K562 (cell line): Measurements from ENCODE around the gene ACSL6. TPM values are rescaled to one million over a fixed set of nuclear protein-coding genes. Genes with fewer than 3 reads are reported as not detected.

Source experiments
- KDM2B ChIP-seq: fragments of 250-450 bp; sonication (Bioruptor Pico); IDR thresholded peaks from 2 replicates; pipeline ENCODE4 v1.8.0; 2021; ENCODE audit warnings: mild to moderate bottlenecking, moderate library complexity
- MAFK ChIP-seq: IDR thresholded peaks from 2 replicates; pipeline ENCODE4 v1.6.1; 2011; ENCODE audit warnings: low read length, improper control_type of control experiment
- NR4A1 ChIP-seq, 2 experiments: fragments of 250-450 bp in 1 of 2; fragments of 450-650 bp in 1 of 2; sonication (Bioruptor Pico) in 1 of 2; IDR thresholded peaks; 2 replicates each; pipeline versions ENCODE4 v1.4.0 to v1.6.1; 2016 to 2020; ENCODE audit warnings: mild to moderate bottlenecking in 2 of 2, missing compliant biosample characterization in 1 of 2, missing genetic modification characterization in 1 of 2, moderate library complexity in 1 of 2
- polyA plus RNA-seq, 8 experiments: library from polyadenylated mRNA; depleted of rRNA in 4 of 8; stranded (reverse) in 5 of 8; unstranded in 3 of 8; fragments of >200 nt; fragmentation: Nextera tagmentation in 2 of 8; fragmentation: Illumina TruSeq in 1 of 8; extraction: Ambion mirVana in 2 of 8; extraction: Trizol in 1 of 8; gene quantifications; 2 replicates each; pipeline versions ENCODE4 v1.2.1 to v1.2.3, GENCODE V29; 2011 to 2014; ENCODE audit warnings: inconsistent platforms in 1 of 8, missing spikeins in 1 of 8
- total RNA-seq, 7 experiments: library from RNA; depleted of rRNA in 6 of 7; stranded (reverse); fragments of >200 nt in 6 of 7; fragmentation: Illumina TruSeq in 2 of 7; extraction: Trizol in 2 of 7; gene quantifications; 2 replicates each; pipeline versions ENCODE4 v1.2.1 to v1.2.3, GENCODE V29; 2011 to 2021; ENCODE audit warnings: low replicate concordance in 1 of 7
- TF ChIP-seq, protein P1 (sequence below): sonication (generic); formaldehyde crosslinking; IDR thresholded peaks from 2 replicates; pipeline ENCODE4 v1.8.0; 2023; ENCODE audit warnings: mild to moderate bottlenecking, missing genetic modification reagents
- TF ChIP-seq, protein P2 (sequence below): fragments of 450-650 bp; conservative IDR thresholded peaks from 2 replicates; pipeline ENCODE4 v1.6.1; 2016; ENCODE audit warnings: missing genetic modification characterization, low read depth, mild to moderate bottlenecking, missing compliant biosample characterization, moderate library complexity

The ACSL6 gene
- total and polyA plus RNA-seq, 9 of the 15 experiments (the other 6 are each of a cell fraction or from before 2014, with no cell fraction given) = 0.50 to 1.5 (median 0.69) TPM

DNA sequence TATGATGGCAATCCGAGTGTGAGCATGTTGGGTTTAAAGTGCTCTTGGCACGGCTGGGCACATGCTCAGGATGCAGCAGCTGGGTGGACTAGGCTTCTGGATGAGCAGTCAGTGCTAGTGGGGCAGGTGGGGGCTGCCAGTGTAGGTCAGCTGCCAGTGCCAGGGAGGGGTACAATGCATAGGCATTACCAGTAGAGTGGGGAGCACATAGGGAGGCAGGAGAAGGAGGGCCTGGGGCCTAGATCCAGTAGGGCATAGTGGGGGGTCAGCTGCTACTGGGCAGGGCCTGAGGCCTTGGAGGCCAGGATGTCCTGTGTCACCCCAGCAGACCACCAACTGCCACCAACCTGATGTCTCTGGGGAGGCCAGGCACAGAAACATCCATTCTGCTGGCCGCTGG lies 24.2 kb downstream of the ACSL6 start (continued):
- TF ChIP-seq, protein P1, sequence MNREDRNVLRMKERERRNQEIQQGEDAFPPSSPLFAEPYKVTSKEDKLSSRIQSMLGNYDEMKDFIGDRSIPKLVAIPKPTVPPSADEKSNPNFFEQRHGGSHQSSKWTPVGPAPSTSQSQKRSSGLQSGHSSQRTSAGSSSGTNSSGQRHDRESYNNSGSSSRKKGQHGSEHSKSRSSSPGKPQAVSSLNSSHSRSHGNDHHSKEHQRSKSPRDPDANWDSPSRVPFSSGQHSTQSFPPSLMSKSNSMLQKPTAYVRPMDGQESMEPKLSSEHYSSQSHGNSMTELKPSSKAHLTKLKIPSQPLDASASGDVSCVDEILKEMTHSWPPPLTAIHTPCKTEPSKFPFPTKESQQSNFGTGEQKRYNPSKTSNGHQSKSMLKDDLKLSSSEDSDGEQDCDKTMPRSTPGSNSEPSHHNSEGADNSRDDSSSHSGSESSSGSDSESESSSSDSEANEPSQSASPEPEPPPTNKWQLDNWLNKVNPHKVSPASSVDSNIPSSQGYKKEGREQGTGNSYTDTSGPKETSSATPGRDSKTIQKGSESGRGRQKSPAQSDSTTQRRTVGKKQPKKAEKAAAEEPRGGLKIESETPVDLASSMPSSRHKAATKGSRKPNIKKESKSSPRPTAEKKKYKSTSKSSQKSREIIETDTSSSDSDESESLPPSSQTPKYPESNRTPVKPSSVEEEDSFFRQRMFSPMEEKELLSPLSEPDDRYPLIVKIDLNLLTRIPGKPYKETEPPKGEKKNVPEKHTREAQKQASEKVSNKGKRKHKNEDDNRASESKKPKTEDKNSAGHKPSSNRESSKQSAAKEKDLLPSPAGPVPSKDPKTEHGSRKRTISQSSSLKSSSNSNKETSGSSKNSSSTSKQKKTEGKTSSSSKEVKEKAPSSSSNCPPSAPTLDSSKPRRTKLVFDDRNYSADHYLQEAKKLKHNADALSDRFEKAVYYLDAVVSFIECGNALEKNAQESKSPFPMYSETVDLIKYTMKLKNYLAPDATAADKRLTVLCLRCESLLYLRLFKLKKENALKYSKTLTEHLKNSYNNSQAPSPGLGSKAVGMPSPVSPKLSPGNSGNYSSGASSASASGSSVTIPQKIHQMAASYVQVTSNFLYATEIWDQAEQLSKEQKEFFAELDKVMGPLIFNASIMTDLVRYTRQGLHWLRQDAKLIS = no peak
- TF ChIP-seq, protein P2, sequence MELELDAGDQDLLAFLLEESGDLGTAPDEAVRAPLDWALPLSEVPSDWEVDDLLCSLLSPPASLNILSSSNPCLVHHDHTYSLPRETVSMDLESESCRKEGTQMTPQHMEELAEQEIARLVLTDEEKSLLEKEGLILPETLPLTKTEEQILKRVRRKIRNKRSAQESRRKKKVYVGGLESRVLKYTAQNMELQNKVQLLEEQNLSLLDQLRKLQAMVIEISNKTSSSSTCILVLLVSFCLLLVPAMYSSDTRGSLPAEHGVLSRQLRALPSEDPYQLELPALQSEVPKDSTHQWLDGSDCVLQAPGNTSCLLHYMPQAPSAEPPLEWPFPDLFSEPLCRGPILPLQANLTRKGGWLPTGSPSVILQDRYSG = no peak
- TF ChIP-seq KDM2B (CRISPR knock-in tag) (no peak), NR4A1 (CRISPR knock-in tag; IDR thresholded peaks at IDR 0.05) (no peak), NR4A1 (tag; IDR thresholded peaks at IDR 0.05) (no peak), MAFK (no peak)
